IMR-90 (cell line): ENCODE measurements around the gene VKORC1L1. TPM values are rescaled to one million over a fixed set of nuclear protein-coding genes. Genes with fewer than 3 reads are reported as not detected.

Experiments
- ATAC-seq: fragments of 200-7000 bp; cut with Tn5 transposase; 2 replicates; pipeline ENCODE4 v1.9.1; 2020; ENCODE audit warnings: low read depth, mild to moderate bottlenecking, moderate library complexity
- BruUV-seq: library from RNA; stranded (reverse); fragments of 400-500 nt; replicated peaks from 2 replicates; lab custom pipeline; 2021; lab: Mats Ljungman, UMichigan
- CTCF ChIA-PET: fragments of 300-600 bp; formaldehyde crosslinking; extraction: SDS; loops from one replicate; lab custom pipeline; 2021; ENCODE audit warnings: antibody characterized with exemption; lab: Yijun Ruan, JAX
- POLR2A ChIA-PET: fragments of 300-600 bp; sonication (Branson Sonifier 250); formaldehyde crosslinking; loops from one replicate; lab custom pipeline; 2022; ENCODE audit warnings: antibody characterized with exemption; ENCODE audit not compliant: unreplicated experiment; lab: Charles Lee
- DNase-seq: peaks from one replicate; pipeline ENCODE4 v3.0.0; 2013
- H2AFZ ChIP-seq: replicated peaks from 2 replicates; pipeline ENCODE3; 2013; ENCODE audit warnings: low read length, mild to moderate bottlenecking; ENCODE audit not compliant: poor library complexity
- H2AK5ac ChIP-seq: 2 replicates; pipeline ENCODE4 v1.6.1; 2013; ENCODE audit warnings: low read depth, low read length, inconsistent platforms
- H2AK9ac ChIP-seq: replicated peaks from 2 replicates; pipeline ENCODE3; 2013; ENCODE audit warnings: mild to moderate bottlenecking, low read depth, low read length, moderate library complexity; ENCODE audit not compliant: poor library complexity
- H2BK120ac ChIP-seq: 2 replicates; pipeline ENCODE4 v1.6.1; 2013; ENCODE audit warnings: low read depth, low read length, inconsistent platforms
- H2BK15ac ChIP-seq: 3 replicates; pipeline ENCODE4 v1.6.1; 2013; ENCODE audit warnings: low read depth, low read length, inconsistent platforms
- H2BK20ac ChIP-seq: 2 replicates; pipeline ENCODE4 v1.6.1; 2013; ENCODE audit warnings: low read depth, mild to moderate bottlenecking, inconsistent platforms, low read length, moderate library complexity
- H2BK5ac ChIP-seq: 2 replicates; pipeline ENCODE4 v1.6.1; 2013; ENCODE audit warnings: mild to moderate bottlenecking, low read depth, low read length, inconsistent platforms; ENCODE audit not compliant: poor library complexity, severe bottlenecking
- H3K14ac ChIP-seq: replicated peaks from 2 replicates; pipeline ENCODE4 v1.6.1; 2013; ENCODE audit warnings: low read depth, low read length, inconsistent platforms
- H3K18ac ChIP-seq: 2 replicates; pipeline ENCODE4 v1.6.1; 2013; ENCODE audit warnings: low read depth, low read length, control low read depth
- H3K23ac ChIP-seq: 2 replicates; pipeline ENCODE4 v1.6.1; 2013; ENCODE audit warnings: low read depth, low read length, inconsistent platforms
- H3K27ac ChIP-seq: 2 replicates; pipeline ENCODE4 v1.5.1; 2013; ENCODE audit warnings: mild to moderate bottlenecking, control low read depth, low read length; ENCODE audit not compliant: insufficient read depth
- H3K27me3 ChIP-seq: 2 replicates; pipeline ENCODE4 v1.6.1; 2013; ENCODE audit warnings: low read length; ENCODE audit not compliant: control insufficient read depth, insufficient read depth
- H3K36me3 ChIP-seq: 2 replicates; pipeline ENCODE4 v1.6.1; 2013; ENCODE audit warnings: low read length, mixed read lengths; ENCODE audit not compliant: control insufficient read depth, insufficient read depth
- H3K4ac ChIP-seq: 2 replicates; pipeline ENCODE4 v1.6.1; 2013; ENCODE audit warnings: low read depth, low read length, inconsistent platforms
- H3K4me1 ChIP-seq: 2 replicates; pipeline ENCODE4 v1.6.1; 2013; ENCODE audit warnings: low read length, mixed read lengths; ENCODE audit not compliant: control insufficient read depth, insufficient read depth
- H3K4me2 ChIP-seq: 2 replicates; pipeline ENCODE4 v1.6.1; 2013; ENCODE audit warnings: low read depth, mild to moderate bottlenecking, control low read depth, low read length, moderate library complexity
- H3K4me3 ChIP-seq: 2 replicates; pipeline ENCODE4 v1.5.1; 2013; ENCODE audit warnings: low read depth, mild to moderate bottlenecking, control low read depth, low read length, moderate library complexity; ENCODE audit not compliant: insufficient read depth
- H3K56ac ChIP-seq: 2 replicates; pipeline ENCODE4 v1.6.1; 2013; ENCODE audit warnings: low read length, inconsistent platforms; ENCODE audit not compliant: insufficient read depth; ENCODE audit errors: extremely low read depth
- H3K79me1 ChIP-seq, 2 experiments: 2 replicates each; pipeline ENCODE4 v1.6.1; 2013; ENCODE audit warnings: low read length in 2 of 2, inconsistent platforms in 1 of 2, low read depth in 1 of 2
- H3K9ac ChIP-seq: 2 replicates; pipeline ENCODE4 v1.6.1; 2013; ENCODE audit warnings: low read depth, low read length, control low read depth
- H3K9me1 ChIP-seq: 2 replicates; pipeline ENCODE4 v1.6.1; 2013; ENCODE audit warnings: low read length, inconsistent platforms; ENCODE audit not compliant: insufficient read depth
- H3K9me3 ChIP-seq: 2 replicates; pipeline ENCODE4 v1.6.1; 2013; ENCODE audit warnings: low read length; ENCODE audit not compliant: control insufficient read depth, insufficient read depth
- H4K20me1 ChIP-seq: 2 replicates; pipeline ENCODE4 v1.6.1; 2013; ENCODE audit warnings: low read length, inconsistent platforms; ENCODE audit not compliant: insufficient read depth
- H4K5ac ChIP-seq: 2 replicates; pipeline ENCODE4 v1.6.1; 2013; ENCODE audit warnings: mild to moderate bottlenecking, low read depth, low read length, control low read depth
- H4K8ac ChIP-seq, 2 experiments: 2 replicates each; pipeline ENCODE4 v1.6.1; 2013; ENCODE audit warnings: low read depth in 2 of 2, low read length in 2 of 2, control low read depth in 1 of 2, inconsistent platforms in 1 of 2
- H4K91ac ChIP-seq: 2 replicates; pipeline ENCODE4 v1.6.1; 2013; ENCODE audit warnings: low read depth, low read length, inconsistent platforms; ENCODE audit not compliant: insufficient read depth
- MAZ ChIP-seq: IDR thresholded peaks from 2 replicates; pipeline ENCODE4 v1.6.1; 2012; ENCODE audit warnings: low read depth, mild to moderate bottlenecking, low read length, improper control_type of control experiment, moderate library complexity, borderline replicate concordance
- WGBS, 2 experiments: methylation state at CpG; one replicate each; pipeline versions ENCODE4 v1.1.5 to v1.1.7; 2013; ENCODE audit warnings: missing lambda C conversion rate in 2 of 2; ENCODE audit not compliant: insufficient read length in 1 of 2; ENCODE audit errors: extremely low coverage in 2 of 2; 5-methylcytosine and 5-hydroxymethylcytosine counted together
- dilution Hi-C: fragments of 300-500 bp; cut with HindIII; formaldehyde crosslinking; loops from one replicate; pipeline ENCODE4 v1.14.3; 2018; ENCODE audit warnings: low sequenced_read_pairs; ENCODE audit not compliant: unreplicated experiment
- in situ Hi-C: fragments of 300-500 bp; cut with MboI; formaldehyde crosslinking; loops from 3 replicates; pipeline ENCODE4 v1.14.3; 2019; ENCODE audit warnings: low sequenced_read_pairs, inconsistent platforms, mixed read lengths
- intact Hi-C: fragments of 100-400 bp; cut with micrococcal nuclease; formaldehyde crosslinking; loops from 2 replicates; pipeline ENCODE4 v1.10.0; 2022
- polyA plus RNA-seq, 3 experiments: library from polyadenylated mRNA; depleted of rRNA; stranded (reverse); fragments of >200 nt; gene quantifications; 2 replicates each; pipeline ENCODE4 v1.2.3, GENCODE V29; 2012; ENCODE audit warnings: low replicate concordance in 1 of 3
- total RNA-seq: library from RNA; depleted of rRNA; stranded (reverse); fragments of >200 nt; gene quantifications from 2 replicates; pipeline ENCODE4 v1.2.3, GENCODE V29; 2012

Gene VKORC1L1
- total and polyA plus RNA-seq, 2 of the 4 experiments (the other 2 are of a cell fraction): 12.5 to 14.5 TPM

GRCh38 chr7:65924193-65924592, 51.3 kb downstream of the VKORC1L1 start:
- Histone ChIP-seq H3K14ac (no peak overlapping the region), H4K20me1 (peaks cover 26% of the 10 kb centered on the region), H4K91ac (no peak overlapping the region), H3K27ac (no peak overlapping the region), H4K5ac (no peak overlapping the region), H2BK20ac (no peak overlapping the region), H2AK9ac (no peak overlapping the region), H3K36me3 (no peaks in the 10 kb centered on the region; the same call in 1 of the 2 replicates), H3K9me1 (no peaks in the 10 kb centered on the region), H3K56ac (no peak overlapping the region), H2BK120ac (no peak overlapping the region), H3K9me3 (no peaks in the 10 kb centered on the region), H2AFZ (no peak overlapping the region), H4K8ac (no peak overlapping the region), H2BK15ac (no peak overlapping the region), H3K27me3 (no peaks in the 10 kb centered on the region), H3K9ac (no peak overlapping the region), H3K4ac (no peak overlapping the region), H3K18ac (no peak overlapping the region), H3K4me3 (no peak overlapping the region), H3K79me1 (peaks cover 30 to 66% of the 10 kb centered on the region in 2 experiments), H3K23ac (no peak overlapping the region), H3K4me1 (no peaks in the 10 kb centered on the region), H2BK5ac (no peak overlapping the region), H2AK5ac (no peak overlapping the region), H3K4me2 (no peak overlapping the region)
- WGBS, 2 experiments: no CpG with 5 or more reads among the region's 4 CpGs
- no TSS peak for BruUV-seq
- TF ChIP-seq MAZ: no peak
- in situ Hi-C loops: no loop called here
- DNase-seq: no peak
- intact Hi-C loops: no loop called here
- dilution Hi-C loops: no loop called here
- ChIA-PET CTCF (no interaction called here), POLR2A (no interaction called here)
- 0 out of 2 replicates have a peak, but pooled peaks have one; percentile 24 for ATAC-seq
